Stimulated activated CD8-positive, alpha-beta memory T cell treated with anti-CD3 and anti-CD28 coated beads, Interleukin-4, amount 100 ng/mL, for 48 hours (primary cell): Measurements from ENCODE around the gene SHKBP1.
"Not testable (repeated sequence)": the region's sequence is repeated elsewhere in the genome, so short reads cannot be mapped to it uniquely, and the experiment has no call there.

Source experiments
- DNase-seq: peaks from one replicate; pipeline ENCODE4 v3.0.0-alpha.2; 2020

Gene SHKBP1

DNA sequence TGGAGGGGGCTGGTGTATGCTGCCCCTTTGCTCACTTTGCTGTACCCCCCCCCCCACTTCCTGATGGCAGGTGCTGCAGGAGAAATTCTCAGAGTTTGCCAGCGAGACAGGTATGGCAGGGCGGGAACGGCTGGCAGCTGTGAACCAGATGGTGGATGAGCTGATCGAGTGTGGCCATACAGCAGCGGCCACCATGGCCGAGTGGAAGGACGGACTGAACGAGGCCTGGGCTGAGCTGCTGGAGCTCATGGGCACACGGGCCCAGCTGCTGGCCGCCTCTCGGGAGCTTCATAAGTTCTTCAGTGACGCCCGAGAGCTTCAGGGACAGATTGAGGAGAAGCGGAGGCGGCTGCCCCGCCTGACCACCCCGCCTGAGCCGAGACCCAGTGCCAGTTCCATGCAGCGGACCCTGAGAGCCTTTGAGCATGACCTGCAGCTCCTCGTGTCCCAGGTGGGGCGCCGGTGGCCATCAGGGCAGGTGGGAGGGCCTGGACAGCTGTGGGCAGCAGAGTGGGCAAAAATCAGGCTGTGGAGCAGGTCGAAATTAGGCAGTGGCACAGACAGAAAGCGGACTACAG, 19.6 kb upstream of the SHKBP1 start:
- DNase-seq: no peak

GRCh38 chr19:40559394-40559793, 17.3 kb upstream of the SHKBP1 start:
- DNase-seq: no peak

GRCh38 chr19:40560092-40560507, 16.6 kb upstream of the SHKBP1 start:
- no peak for DNase-seq

DNA sequence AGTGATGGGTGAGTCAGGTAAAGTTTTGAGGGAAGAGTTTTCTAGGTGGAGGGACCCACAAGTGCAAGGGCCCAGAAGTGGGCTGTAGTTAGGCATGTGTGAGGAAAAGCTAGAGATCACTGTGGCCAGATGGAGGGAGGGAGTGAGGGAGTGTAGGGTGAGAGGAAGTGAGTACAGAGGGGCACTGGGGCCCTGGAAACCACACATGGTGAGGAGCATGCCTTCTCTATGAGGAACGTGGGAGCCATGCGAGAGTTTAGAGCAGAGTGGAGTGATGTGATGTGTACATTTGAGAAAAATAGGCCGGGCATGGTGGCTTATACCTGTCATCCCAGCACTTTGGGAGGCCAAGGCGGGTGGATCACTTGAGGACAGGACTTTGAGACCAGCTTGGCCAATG, 14.7 kb upstream of the SHKBP1 start:
- no peak for DNase-seq

DNA sequence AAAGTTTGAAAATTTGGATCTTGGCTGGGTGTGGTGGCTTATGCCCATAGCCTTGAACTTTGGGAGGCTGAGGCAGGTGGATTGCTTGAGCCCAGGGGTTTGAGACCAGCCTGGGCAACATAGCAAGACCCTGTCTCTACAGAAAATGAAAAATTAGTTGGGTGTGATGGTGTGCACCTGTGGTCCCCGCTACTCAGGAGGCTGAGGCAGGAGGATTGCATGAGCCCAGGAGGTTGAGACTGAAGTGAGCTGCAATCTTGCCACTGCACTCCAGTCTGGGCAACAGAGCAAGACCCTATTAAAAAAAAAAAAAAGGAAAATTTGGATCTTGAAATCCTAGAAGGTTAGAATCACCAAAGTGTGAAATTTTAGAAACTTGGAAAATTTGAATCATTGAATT, 12.1 kb upstream of the SHKBP1 start:
- DNase-seq: not testable (repeated sequence)

GRCh38 chr19:40565355-40565754, 11.3 kb upstream of the SHKBP1 start:
- no peak for DNase-seq

DNA sequence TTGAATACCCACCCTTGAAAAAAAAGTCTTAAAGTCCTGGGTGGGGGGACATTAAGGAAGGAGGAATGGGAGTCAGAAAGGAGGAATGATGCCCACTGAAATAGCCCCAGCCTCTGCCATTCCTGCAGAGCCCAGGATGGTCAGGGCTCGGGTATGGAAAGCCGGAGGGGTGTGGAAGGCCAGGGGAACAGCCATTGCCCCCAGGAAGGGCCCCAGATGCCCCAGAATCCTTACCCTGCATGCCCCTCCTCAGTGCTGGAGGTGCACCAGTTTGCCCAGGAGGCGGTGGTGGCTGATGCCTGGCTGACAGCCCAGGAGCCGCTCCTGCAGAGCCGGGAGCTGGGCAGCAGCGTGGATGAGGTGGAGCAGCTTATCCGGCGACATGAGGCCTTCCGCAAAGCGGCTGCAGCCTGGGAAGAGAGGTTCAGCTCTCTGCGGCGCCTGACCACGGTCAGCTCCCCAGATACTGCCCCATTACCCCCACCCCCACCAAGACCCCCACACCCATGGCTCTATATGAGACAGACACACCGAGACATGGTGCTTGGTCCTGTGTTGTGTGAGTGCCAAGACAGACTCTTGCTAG, 10.7 kb upstream of the SHKBP1 start:
- no peak for DNase-seq

DNA sequence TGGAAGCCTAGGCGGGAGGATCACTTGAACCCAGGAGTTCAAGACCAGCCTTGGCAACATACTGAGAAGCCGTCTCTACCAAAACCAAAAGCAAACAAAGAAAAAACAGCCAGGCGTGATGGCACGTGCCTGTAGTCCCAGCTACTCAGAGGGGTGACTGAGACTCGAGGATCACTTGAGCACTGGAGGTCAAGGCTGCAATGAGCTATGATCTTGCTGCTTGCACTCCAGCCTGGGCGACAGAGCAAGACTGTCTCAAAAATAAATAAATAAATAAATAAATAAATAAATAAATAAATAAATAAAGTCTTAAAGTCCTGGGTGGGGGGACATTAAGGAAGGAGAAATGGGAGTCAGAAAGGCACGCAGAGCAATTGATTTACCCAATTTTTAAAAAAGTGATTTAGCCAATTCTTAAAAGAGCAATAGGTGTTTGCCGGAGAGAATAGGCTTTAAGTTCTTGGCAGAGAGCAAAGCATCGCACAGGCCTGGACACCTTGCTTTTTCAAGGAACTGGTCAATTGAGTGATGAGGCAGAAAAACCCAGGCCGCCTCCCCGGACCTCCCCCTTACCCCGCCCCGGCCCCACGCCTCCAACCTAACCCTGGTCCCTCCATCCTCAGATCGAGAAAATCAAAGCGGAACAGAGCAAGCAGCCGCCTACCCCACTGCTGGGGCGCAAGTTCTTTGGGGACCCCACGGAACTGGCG, 9.5 kb upstream of the SHKBP1 start:
- DNase-seq: no peak

GRCh38 chr19:40567750-40568494, 8.8 kb upstream of the SHKBP1 start:
- DNase-seq: no peak

GRCh38 chr19:40570313-40571004, 6.2 kb upstream of the SHKBP1 start:
- peak; percentile 98 for DNase-seq

DNA sequence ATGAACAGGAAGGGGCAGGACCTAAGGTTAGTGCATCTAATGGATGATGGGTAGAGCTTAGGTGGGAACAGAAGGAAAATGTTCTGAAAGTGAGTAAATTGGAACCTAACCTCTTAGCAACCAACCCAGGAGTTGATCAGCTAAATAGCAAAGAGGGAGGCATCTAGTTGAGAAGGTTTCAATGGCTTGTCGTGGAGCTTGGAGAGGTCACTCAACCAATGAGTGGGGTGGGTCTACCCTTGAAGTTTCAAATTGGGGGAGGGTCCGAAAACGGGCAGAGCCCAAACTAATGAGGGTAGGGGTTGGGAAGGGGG, 5.7 kb upstream of the SHKBP1 start:
- DNase-seq: no peak

GRCh38 chr19:40571831-40572495, 4.7 kb upstream of the SHKBP1 start:
- DNase-seq: no peak

DNA sequence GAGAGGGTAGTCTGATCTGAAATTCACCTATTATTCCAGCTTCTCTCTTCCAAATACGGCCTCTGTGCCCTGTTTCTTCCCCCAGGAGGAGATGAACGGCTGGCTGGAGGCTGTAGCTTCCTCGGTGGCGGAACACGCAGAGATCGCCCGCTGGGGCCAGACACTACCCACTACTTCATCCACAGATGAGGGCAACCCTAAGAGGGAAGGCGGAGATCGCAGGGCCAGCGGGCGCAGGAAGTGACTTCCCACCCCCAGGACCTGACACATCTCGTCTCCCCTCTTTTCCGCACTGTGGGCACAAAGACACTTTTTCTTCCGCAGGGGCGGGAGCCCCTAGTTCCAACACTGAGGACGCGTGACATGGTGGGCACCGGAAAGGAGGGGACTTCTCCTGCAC, 1.3 kb upstream of the SHKBP1 start:
- no peak for DNase-seq

DNA sequence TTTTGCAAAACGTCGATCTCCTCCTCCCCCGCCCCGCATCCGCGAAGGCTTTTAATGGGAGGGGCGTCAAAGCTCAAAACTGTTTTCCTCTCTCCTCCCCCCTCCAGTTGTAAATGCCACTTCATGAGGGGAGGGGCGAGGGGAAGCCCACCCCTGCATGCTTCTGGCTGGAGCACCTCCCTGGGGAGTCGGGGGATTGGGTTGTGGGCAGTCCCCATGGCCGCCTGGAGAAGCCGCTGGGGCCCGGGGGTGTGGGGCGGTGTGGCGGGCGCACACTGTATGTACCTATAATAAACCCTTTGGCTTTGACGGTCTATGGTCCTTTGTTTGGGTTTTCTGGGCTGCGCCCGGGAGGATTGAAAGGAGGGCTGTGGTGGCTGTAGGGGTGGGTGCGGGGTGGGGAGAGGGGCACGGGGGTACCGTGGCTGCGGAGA, 505 bp upstream of the SHKBP1 start:
- no peak for DNase-seq

GRCh38 chr19:40578442-40578908, 1.8 kb downstream of the SHKBP1 start:
- no peak for DNase-seq

- DNase-seq: no peak
Measured at GRCh38 chr19:40580619-40581018, 3.9 kb downstream of the SHKBP1 start.

GRCh38 chr19:40581531-40581930, 4.9 kb downstream of the SHKBP1 start:
- DNase-seq: no peak

- DNase-seq: no peak
Measured at GRCh38 chr19:40582467-40582866, 5.8 kb downstream of the SHKBP1 start.

DNA sequence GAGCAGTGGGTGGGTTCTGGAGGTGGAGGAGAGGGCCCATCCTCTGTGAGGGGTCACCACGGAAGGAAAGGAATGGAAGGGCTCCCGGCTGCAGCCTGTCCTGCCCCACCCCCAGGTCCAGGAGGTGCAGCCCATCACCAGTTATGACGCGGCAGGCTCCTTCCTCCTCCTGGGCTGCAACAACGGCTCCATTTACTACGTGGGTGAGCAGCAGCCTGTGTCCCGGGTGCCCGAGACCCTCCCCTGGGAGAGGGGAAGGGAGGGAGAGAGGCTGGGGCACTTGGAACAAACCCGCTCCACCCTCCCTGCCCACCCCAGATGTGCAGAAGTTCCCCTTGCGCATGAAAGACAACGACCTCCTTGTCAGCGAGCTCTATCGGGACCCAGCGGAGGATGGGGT, 6.6 kb downstream of the SHKBP1 start:
- no peak for DNase-seq

DNA sequence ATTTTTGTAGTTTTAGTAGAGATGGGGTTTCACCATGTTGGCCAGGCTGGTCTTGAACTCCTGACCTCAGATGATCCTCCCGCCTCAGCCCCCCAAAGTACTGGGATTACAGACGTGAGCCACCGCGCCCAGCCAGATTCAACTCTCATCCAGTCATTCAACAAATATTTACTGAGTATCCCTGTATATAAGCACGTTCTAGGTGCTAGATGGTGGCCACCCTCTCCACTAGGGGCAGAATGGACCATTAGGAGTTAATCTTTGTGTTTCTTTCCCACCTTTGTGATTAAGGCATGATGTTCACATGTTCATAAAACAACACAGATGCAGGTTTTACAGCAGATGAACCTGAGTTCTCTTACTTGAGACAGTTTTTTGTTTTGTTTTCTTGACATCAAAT, 7.3 kb downstream of the SHKBP1 start:
- DNase-seq: no peak

- no peak for DNase-seq
Measured at GRCh38 chr19:40585241-40585981, 8.7 kb downstream of the SHKBP1 start.

- DNase-seq: no peak
Measured at GRCh38 chr19:40585982-40586422, 9.3 kb downstream of the SHKBP1 start.
